Mesothelial cell of epicardium (in vitro differentiated cells): ENCODE measurements around the gene TMEM121. TPM values are rescaled to one million over a fixed set of nuclear protein-coding genes. Genes with fewer than 3 reads are reported as not detected.
A peak's percentile ranks its signal among the peaks of the same experiment; 100 is the strongest.
"Not testable (repeated sequence)": the region's sequence is repeated elsewhere in the genome, so short reads cannot be mapped to it uniquely, and the experiment has no call there.

Source experiments
- DNase-seq, 2 experiments: peaks; one replicate each; pipeline ENCODE4 v3.0.0; 2021; ENCODE audit warnings: low spot score in 2 of 2; ENCODE audit not compliant: unreplicated experiment in 2 of 2
- H3K27ac Mint-ChIP-seq: 2 replicates; pipeline ENCODE4 v1.8.0; 2021; ENCODE audit warnings: mixed read lengths
- H3K27me3 Mint-ChIP-seq: 2 replicates; pipeline ENCODE4 v1.8.0; 2021; ENCODE audit warnings: low read depth, mixed read lengths
- H3K36me3 Mint-ChIP-seq: 2 replicates; pipeline ENCODE4 v1.8.0; 2021; ENCODE audit warnings: mixed read lengths
- H3K4me1 Mint-ChIP-seq: 2 replicates; pipeline ENCODE4 v1.8.0; 2021; ENCODE audit warnings: mixed read lengths
- H3K4me3 Mint-ChIP-seq: 2 replicates; pipeline ENCODE4 v1.8.0; 2021; ENCODE audit warnings: mild to moderate bottlenecking, moderate library complexity, mixed read lengths
- H3K9me3 Mint-ChIP-seq: 2 replicates; pipeline ENCODE4 v1.8.0; 2021; ENCODE audit warnings: mixed read lengths
- total RNA-seq: library from RNA; stranded (reverse); gene quantifications from 3 replicates; pipeline ENCODE4 v1.2.1, GENCODE V29; 2021
- TF ChIP-seq, protein P1 (sequence below): fragments of 200-600 bp; sonication (generic); IDR thresholded peaks from one replicate; pipeline ENCODE4 v1.5.0; 2021; ENCODE audit warnings: antibody characterized with exemption; ENCODE audit not compliant: unreplicated experiment

The TMEM121 gene
- total RNA-seq, 1 donor from 2014 or later, result 5.6 TPM

DNA sequence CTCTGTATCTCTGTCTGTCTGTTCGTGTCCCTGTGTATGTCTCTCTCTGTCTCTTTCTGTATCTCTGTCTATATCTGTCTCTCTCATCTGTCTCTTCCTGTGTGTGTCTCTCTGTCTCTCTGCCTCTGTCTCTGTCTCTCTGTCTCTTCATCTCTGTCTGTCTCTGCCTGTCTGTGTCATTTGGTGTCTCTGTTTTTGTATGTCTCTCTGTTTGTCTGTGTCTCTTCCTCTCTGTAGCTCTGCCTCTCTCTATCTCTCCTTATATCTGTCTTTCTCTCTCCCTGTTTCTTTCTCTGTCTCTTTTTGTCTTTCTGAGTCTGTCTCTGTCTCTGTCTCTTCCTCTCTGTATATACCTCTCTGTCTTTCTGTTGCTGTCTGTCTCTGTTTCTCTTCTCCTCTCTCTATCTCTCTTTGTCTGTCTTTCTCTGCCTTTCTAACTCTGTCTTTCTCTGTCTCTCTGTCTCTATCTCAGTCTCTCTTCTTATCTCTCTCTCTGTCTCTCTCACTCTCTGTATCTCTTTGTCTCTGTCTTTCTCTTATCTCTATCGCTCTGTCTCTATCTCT lies 50.2 kb downstream of the TMEM121 start:
- no peaks in the 10 kb centered on the region for H3K27me3 Mint-ChIP-seq
- no peak overlapping the region for H3K27ac Mint-ChIP-seq
- TF ChIP-seq, protein P1, sequence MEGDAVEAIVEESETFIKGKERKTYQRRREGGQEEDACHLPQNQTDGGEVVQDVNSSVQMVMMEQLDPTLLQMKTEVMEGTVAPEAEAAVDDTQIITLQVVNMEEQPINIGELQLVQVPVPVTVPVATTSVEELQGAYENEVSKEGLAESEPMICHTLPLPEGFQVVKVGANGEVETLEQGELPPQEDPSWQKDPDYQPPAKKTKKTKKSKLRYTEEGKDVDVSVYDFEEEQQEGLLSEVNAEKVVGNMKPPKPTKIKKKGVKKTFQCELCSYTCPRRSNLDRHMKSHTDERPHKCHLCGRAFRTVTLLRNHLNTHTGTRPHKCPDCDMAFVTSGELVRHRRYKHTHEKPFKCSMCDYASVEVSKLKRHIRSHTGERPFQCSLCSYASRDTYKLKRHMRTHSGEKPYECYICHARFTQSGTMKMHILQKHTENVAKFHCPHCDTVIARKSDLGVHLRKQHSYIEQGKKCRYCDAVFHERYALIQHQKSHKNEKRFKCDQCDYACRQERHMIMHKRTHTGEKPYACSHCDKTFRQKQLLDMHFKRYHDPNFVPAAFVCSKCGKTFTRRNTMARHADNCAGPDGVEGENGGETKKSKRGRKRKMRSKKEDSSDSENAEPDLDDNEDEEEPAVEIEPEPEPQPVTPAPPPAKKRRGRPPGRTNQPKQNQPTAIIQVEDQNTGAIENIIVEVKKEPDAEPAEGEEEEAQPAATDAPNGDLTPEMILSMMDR, result no peak
- peak in 1 of 2 experiments; percentile 3 for DNase-seq
- H3K4me3 Mint-ChIP-seq, result no peak overlapping the region
- H3K4me1 Mint-ChIP-seq, result no peaks in the 10 kb centered on the region
- peaks cover 39% of the 10 kb centered on the region for H3K9me3 Mint-ChIP-seq
- peaks cover 27% of the 10 kb centered on the region for H3K36me3 Mint-ChIP-seq

DNA sequence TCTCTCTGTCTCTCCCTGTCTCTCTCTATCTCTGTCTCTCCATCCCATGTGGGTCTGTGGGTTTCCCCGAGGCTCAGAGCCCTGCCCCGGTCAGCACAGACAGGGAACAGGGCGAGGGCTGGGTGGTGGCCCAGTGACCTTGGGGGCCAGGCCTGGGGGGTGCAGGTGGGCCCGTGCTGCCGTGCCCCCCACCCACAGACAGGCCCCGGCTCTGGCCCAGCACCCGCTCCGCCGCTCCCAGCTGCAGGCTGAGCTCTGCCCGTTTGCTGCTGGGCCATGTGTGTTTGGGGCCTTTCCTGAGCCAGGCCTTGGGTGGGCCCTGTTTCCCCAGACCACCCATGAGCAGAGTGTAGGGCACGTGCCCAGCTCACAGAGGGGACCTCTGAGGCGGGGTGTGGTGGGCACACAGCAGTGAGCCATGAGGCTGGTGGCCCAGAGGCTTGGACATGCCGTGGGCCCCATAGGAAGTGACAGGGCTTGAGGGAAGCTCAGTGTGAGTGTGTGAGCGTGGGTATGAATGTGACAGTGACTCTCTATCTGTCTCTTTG lies 51.0 kb downstream of the TMEM121 start:
- Mint-ChIP-seq H3K27me3 (no peaks in the 10 kb centered on the region), H3K4me1 (no peaks in the 10 kb centered on the region), H3K4me3 (no peak overlapping the region), H3K36me3 (peaks cover 27% of the 10 kb centered on the region), H3K27ac (no peak overlapping the region), H3K9me3 (peaks cover 41% of the 10 kb centered on the region)
- TF ChIP-seq, protein P1, result no peak
- DNase-seq, result peak in 1 of 2 experiments; percentile 19

DNA sequence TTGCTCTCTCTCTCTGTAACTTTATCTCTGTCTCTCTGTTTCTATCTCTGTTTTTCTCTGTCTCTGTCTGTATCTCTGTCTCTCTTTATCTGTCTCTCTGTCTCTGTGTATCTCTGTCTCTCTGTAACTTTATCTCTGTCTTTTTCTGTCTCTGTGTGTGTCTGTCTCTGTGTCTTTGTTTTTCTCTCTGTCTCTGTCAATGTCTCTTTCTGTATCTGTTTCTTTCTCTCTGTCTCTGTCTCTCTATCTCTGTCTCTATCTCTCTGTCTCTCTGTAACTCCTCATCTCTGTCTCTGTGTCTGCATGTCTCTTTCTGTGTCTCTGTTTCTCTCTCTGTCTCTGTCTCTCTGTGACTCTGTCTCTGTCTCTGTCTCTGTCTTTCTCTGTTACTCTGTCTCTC lies 51.7 kb downstream of the TMEM121 start:
- Mint-ChIP-seq H3K27ac (no peak overlapping the region), H3K9me3 (peaks cover 43% of the 10 kb centered on the region), H3K4me3 (no peak overlapping the region), H3K4me1 (no peaks in the 10 kb centered on the region), H3K36me3 (peaks cover 28% of the 10 kb centered on the region), H3K27me3 (no peaks in the 10 kb centered on the region)
- no peak for DNase-seq
- TF ChIP-seq, protein P1, result no peak

DNA sequence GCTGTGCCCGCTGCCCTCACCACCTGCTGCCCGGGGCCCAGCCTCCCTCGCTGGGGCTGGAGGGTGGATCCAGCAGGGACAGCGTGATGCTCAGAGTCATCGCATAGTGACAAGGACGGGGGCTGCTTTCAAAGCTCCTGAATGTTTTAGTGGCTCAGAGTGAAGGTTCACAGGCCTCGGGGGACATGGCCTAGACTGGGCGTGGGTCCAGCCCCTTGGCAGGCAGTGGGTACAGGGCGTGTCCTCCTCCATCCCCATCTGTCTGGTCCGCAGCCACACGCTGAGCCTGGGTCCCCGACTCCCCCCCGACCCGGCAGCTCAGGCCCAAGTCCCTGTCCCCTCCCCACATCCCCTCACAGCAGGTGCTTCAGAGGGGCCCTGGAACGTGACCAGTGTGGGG lies 52.8 kb downstream of the TMEM121 start:
- H3K4me3 Mint-ChIP-seq, H3K27me3 Mint-ChIP-seq, H3K4me1 Mint-ChIP-seq, DNase-seq, H3K27ac Mint-ChIP-seq: not testable (repeated sequence)
- Mint-ChIP-seq H3K36me3 (peaks cover 26% of the 10 kb centered on the region), H3K9me3 (peaks cover 39% of the 10 kb centered on the region)

Other genes with a start within 250 kb of the TMEM121 start
- gene BRF1, start 225.6 kb upstream of the TMEM121 start, total RNA-seq, result 72.8 to 78.6 TPM (median 75.0 TPM) in 3 replicates
- gene PACS2, start 211.8 kb upstream of the TMEM121 start, total RNA-seq, result 135 to 147 TPM (median 138 TPM) in 3 replicates
- 3.5 to 4.8 TPM (median 4.5 TPM) in 3 replicates for gene TEX22, start 128.0 kb upstream of the TMEM121 start, total RNA-seq
- 256 to 261 TPM (median 259 TPM) in 3 replicates for gene MTA1, start 106.8 kb upstream of the TMEM121 start, total RNA-seq
- 19.2 to 20.9 TPM (median 19.4 TPM) in 3 replicates for gene CRIP2, start 51.8 kb upstream of the TMEM121 start, total RNA-seq
- gene CRIP1, start 39.7 kb upstream of the TMEM121 start, total RNA-seq, result 17.1 to 28.2 TPM (median 26.6 TPM) in 3 replicates
- 13.4 to 14.9 TPM (median 13.6 TPM) in 3 replicates for gene TEDC1, start 35.3 kb upstream of the TMEM121 start, total RNA-seq